ENCODE data around the gene ADA.

Gene ADA

GRCh38 chr20:44594730-44595129 lies 56.8 kb downstream of the ADA start:
- Histone ChIP-seq H3K79me2 (ENCODE audit: insufficient read depth, low read length) (peaks cover 11% of the 10 kb centered on the region), H3K36me3 (ENCODE audit: insufficient read depth, low read length) (peaks cover 15% of the 10 kb centered on the region; the same call in 1 of the 2 replicates), H3K4me1 (ENCODE audit: insufficient read depth, low read length, poor library complexity, severe bottlenecking) (peaks cover 17% of the 10 kb centered on the region), H3K9me2 (replicated peaks; ENCODE audit: low read depth, low read length) (no peaks in the 10 kb centered on the region), H3K4me2 (ENCODE audit: low read depth, low read length, poor library complexity, severe bottlenecking) (no peak overlapping the region), H3K27me3 (ENCODE audit: insufficient read depth, low read length, poor library complexity, severe bottlenecking) (no peaks in the 10 kb centered on the region), H4K20me1 (ENCODE audit: insufficient read depth, low read length, poor library complexity, severe bottlenecking) (no peaks in the 10 kb centered on the region), H3K9ac (ENCODE audit: low read depth, low read length, poor library complexity, severe bottlenecking) (no peak overlapping the region), H3K4me3 (ENCODE audit: low read length, poor library complexity, severe bottlenecking) (no peak overlapping the region), H3K9me3 (ENCODE audit: insufficient read depth, low read depth, low read length) (no peaks in the 10 kb centered on the region), H3F3A (ENCODE audit: low read depth) (no peaks in the 10 kb centered on the region), H2AFZ (ENCODE audit: low read length) (no peak overlapping the region)
- TF ChIP-seq EZH2phosphoT487 (IDR thresholded peaks at IDR 0.05; ENCODE audit: borderline replicate concordance) (no peak), CTCF (conservative IDR thresholded peaks at IDR 0.05; ENCODE audit: low read length) (no peak)

- no peaks in the 10 kb centered on the region for H4K20me1 ChIP-seq (ENCODE audit: insufficient read depth, low read length, poor library complexity, severe bottlenecking)
- H3K9me2 ChIP-seq (replicated peaks; ENCODE audit: low read depth, low read length): no peaks in the 10 kb centered on the region
- H3K27me3 ChIP-seq (ENCODE audit: insufficient read depth, low read length, poor library complexity, severe bottlenecking): no peaks in the 10 kb centered on the region
- H3K4me3 ChIP-seq (ENCODE audit: low read length, poor library complexity, severe bottlenecking): no peak overlapping the region
- no peak for TF ChIP-seq EZH2phosphoT487 (IDR thresholded peaks at IDR 0.05; ENCODE audit: borderline replicate concordance)
- no peak overlapping the region for H3K9ac ChIP-seq (ENCODE audit: low read depth, low read length, poor library complexity, severe bottlenecking)
- no peaks in the 10 kb centered on the region for H3F3A ChIP-seq (ENCODE audit: low read depth)
- H3K4me1 ChIP-seq (ENCODE audit: insufficient read depth, low read length, poor library complexity, severe bottlenecking): peaks cover 11% of the 10 kb centered on the region
- H3K9me3 ChIP-seq (ENCODE audit: insufficient read depth, low read depth, low read length): no peaks in the 10 kb centered on the region
- no peak overlapping the region for H2AFZ ChIP-seq (ENCODE audit: low read length)
- peaks cover 16% of the 10 kb centered on the region; the same call in 1 of the 2 replicates for H3K36me3 ChIP-seq (ENCODE audit: insufficient read depth, low read length)
- no peak overlapping the region for H3K4me2 ChIP-seq (ENCODE audit: low read depth, low read length, poor library complexity, severe bottlenecking)
- peaks cover under 1% of the 10 kb centered on the region for H3K79me2 ChIP-seq (ENCODE audit: insufficient read depth, low read length)
Measured at GRCh38 chr20:44593751-44594150, 57.7 kb downstream of the ADA start.

GRCh38 chr20:44592366-44592765 lies 59.1 kb downstream of the ADA start:
- Histone ChIP-seq H3K36me3 (ENCODE audit: insufficient read depth, low read length) (peaks cover 16% of the 10 kb centered on the region; the same call in 1 of the 2 replicates), H3K27me3 (ENCODE audit: insufficient read depth, low read length, poor library complexity, severe bottlenecking) (no peaks in the 10 kb centered on the region), H3K9me3 (ENCODE audit: insufficient read depth, low read depth, low read length) (no peaks in the 10 kb centered on the region), H3F3A (ENCODE audit: low read depth) (no peaks in the 10 kb centered on the region), H3K4me2 (ENCODE audit: low read depth, low read length, poor library complexity, severe bottlenecking) (no peak overlapping the region), H3K4me3 (ENCODE audit: low read length, poor library complexity, severe bottlenecking) (no peak overlapping the region), H4K20me1 (ENCODE audit: insufficient read depth, low read length, poor library complexity, severe bottlenecking) (no peaks in the 10 kb centered on the region), H3K79me2 (ENCODE audit: insufficient read depth, low read length) (no peaks in the 10 kb centered on the region), H3K9me2 (replicated peaks; ENCODE audit: low read depth, low read length) (no peaks in the 10 kb centered on the region), H2AFZ (ENCODE audit: low read length) (no peak overlapping the region), H3K9ac (ENCODE audit: low read depth, low read length, poor library complexity, severe bottlenecking) (no peak overlapping the region), H3K4me1 (ENCODE audit: insufficient read depth, low read length, poor library complexity, severe bottlenecking) (no peaks in the 10 kb centered on the region)
- TF ChIP-seq EZH2phosphoT487 (IDR thresholded peaks at IDR 0.05; ENCODE audit: borderline replicate concordance): no peak
- no peak for TF ChIP-seq CTCF (conservative IDR thresholded peaks at IDR 0.05; ENCODE audit: low read length)
